ENCODE measurements around the gene SYN1.

The SYN1 gene

DNA sequence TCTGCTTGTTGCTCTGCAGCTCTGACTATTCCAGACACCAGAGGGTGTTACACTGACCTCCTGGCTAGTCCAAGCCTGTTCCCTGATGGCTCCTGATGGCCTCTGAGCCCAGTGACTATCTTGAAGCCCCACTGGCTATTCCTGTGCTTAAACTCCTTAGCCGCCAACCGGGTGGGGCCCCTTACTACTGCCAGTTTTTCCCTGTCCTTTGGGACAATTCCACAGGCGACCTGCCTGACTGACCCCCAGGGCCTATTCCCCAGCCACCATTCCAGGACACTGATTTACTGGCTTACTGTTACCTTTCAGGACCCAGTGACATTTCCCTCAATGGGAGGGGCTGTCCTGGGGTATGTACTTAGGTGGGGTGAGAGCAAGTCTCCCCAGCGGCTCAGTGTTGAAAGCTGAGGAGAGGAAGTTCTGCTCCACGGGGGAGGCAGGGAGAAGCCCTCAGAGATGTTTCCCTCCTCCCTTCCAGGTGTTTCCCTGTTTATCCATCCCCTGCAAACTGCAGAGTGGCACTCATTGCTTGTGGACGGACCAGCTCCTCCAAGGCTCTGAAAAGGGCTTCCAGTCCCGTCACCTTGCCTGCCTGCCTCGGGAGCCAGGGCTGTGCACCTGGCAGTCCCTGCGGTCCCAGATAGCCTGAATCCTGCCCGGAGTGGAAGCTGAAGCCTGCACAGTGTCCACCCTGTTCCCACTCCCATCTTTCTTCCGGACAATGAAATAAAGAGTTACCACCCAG, 33.4 kb downstream of the SYN1 start:
- no peak for DNase-seq (ENCODE audit: low read depth)
- no peak for TF ChIP-seq MYC (IDR thresholded peaks at IDR 0.05; ENCODE audit: low read depth, low read length)
- TF ChIP-seq, protein P1, sequence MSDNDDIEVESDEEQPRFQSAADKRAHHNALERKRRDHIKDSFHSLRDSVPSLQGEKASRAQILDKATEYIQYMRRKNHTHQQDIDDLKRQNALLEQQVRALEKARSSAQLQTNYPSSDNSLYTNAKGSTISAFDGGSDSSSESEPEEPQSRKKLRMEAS (IDR thresholded peaks at IDR 0.05; ENCODE audit: low read depth, low read length) = no peak
- no peak for TF ChIP-seq POLR2A (IDR thresholded peaks at IDR 0.05; ENCODE audit: extremely low read depth, insufficient read length)
- TF ChIP-seq, protein P2, sequence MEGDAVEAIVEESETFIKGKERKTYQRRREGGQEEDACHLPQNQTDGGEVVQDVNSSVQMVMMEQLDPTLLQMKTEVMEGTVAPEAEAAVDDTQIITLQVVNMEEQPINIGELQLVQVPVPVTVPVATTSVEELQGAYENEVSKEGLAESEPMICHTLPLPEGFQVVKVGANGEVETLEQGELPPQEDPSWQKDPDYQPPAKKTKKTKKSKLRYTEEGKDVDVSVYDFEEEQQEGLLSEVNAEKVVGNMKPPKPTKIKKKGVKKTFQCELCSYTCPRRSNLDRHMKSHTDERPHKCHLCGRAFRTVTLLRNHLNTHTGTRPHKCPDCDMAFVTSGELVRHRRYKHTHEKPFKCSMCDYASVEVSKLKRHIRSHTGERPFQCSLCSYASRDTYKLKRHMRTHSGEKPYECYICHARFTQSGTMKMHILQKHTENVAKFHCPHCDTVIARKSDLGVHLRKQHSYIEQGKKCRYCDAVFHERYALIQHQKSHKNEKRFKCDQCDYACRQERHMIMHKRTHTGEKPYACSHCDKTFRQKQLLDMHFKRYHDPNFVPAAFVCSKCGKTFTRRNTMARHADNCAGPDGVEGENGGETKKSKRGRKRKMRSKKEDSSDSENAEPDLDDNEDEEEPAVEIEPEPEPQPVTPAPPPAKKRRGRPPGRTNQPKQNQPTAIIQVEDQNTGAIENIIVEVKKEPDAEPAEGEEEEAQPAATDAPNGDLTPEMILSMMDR (IDR thresholded peaks at IDR 0.05; ENCODE audit: low read depth, low read length) = no peak
- no peak overlapping the region for H3K4me3 ChIP-seq (ENCODE audit: low read depth, low read length)

DNA sequence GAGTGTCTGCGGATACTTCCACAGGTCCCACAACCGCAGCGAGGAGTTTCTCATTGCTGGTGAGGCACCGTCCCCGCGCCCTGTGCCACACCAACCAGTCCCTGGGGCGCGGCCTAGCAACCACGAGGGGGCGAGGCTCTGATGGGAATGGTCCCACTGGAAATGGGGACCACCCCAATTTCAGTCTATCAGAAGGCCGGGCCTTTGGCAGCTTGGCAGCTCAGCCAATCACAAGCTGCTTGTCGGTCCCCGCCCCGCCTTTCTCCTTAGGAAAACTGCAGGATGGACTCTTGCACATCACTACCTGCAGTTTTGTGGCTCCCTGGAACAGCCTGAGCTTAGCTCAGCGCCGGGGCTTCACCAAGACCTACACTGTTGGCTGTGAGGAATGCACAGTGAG, 34.4 kb downstream of the SYN1 start:
- TF ChIP-seq, protein P2 (IDR thresholded peaks at IDR 0.05; ENCODE audit: low read depth, low read length) = no peak
- no peak for TF ChIP-seq POLR2A (IDR thresholded peaks at IDR 0.05; ENCODE audit: extremely low read depth, insufficient read length)
- no peak for TF ChIP-seq MYC (IDR thresholded peaks at IDR 0.05; ENCODE audit: low read depth, low read length)
- TF ChIP-seq, protein P1 (IDR thresholded peaks at IDR 0.05; ENCODE audit: low read depth, low read length) = no peak
- no peak for DNase-seq (ENCODE audit: low read depth)
- no peak overlapping the region for H3K4me3 ChIP-seq (ENCODE audit: low read depth, low read length)

DNA sequence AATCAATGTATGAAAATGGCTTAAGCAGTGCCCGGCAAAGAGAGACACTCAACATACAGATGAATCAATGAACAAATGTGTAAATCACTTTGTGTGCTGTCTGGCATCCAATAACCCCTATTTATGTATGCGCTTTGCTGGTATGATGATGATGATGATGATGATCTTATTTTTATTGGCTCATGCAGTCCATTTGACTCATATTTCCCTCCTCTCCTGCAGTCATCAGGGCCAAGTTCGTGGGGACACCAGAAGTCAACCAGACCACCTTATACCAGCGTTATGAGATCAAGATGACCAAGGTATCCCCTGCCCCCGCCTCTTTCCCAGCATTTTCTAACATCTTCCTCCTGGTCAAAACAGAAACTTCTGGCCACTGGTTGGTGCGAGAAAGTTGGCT, 34.9 kb downstream of the SYN1 start:
- no peak for TF ChIP-seq POLR2A (IDR thresholded peaks at IDR 0.05; ENCODE audit: extremely low read depth, insufficient read length)
- TF ChIP-seq, protein P2 (IDR thresholded peaks at IDR 0.05; ENCODE audit: low read depth, low read length) = no peak
- no peak for TF ChIP-seq MYC (IDR thresholded peaks at IDR 0.05; ENCODE audit: low read depth, low read length)
- no peak overlapping the region for H3K4me3 ChIP-seq (ENCODE audit: low read depth, low read length)
- no peak for DNase-seq (ENCODE audit: low read depth)

DNA sequence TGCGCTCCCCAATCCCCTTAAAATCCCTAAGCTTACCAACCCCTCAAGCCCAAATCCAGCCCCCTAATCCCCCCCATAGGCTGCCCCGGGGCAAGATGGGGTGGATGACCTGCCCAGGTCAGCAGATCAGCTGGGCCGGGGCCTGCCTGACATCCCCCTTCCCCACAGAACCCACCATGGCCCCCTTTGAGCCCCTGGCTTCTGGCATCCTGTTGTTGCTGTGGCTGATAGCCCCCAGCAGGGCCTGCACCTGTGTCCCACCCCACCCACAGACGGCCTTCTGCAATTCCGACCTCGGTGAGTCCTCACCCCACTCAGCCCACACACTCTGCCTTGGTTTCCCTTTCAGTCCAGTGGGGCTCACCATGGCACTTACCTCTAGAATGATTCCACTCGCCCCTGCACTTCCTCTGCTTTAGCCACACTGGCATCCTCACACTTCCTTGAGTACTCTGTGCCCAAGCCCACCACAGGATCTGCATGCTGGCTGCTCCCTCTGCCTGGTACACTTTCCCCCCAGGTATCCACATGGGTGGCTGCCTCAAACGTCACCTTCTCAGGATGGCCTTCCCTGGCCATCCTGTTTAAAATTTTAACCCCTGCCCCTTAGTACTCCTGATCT, 36.3 kb downstream of the SYN1 start:
- H3K4me3 ChIP-seq (ENCODE audit: low read depth, low read length) = peak overlapping the region; percentile 68
- DNase-seq (ENCODE audit: low read depth) = no peak

DNA sequence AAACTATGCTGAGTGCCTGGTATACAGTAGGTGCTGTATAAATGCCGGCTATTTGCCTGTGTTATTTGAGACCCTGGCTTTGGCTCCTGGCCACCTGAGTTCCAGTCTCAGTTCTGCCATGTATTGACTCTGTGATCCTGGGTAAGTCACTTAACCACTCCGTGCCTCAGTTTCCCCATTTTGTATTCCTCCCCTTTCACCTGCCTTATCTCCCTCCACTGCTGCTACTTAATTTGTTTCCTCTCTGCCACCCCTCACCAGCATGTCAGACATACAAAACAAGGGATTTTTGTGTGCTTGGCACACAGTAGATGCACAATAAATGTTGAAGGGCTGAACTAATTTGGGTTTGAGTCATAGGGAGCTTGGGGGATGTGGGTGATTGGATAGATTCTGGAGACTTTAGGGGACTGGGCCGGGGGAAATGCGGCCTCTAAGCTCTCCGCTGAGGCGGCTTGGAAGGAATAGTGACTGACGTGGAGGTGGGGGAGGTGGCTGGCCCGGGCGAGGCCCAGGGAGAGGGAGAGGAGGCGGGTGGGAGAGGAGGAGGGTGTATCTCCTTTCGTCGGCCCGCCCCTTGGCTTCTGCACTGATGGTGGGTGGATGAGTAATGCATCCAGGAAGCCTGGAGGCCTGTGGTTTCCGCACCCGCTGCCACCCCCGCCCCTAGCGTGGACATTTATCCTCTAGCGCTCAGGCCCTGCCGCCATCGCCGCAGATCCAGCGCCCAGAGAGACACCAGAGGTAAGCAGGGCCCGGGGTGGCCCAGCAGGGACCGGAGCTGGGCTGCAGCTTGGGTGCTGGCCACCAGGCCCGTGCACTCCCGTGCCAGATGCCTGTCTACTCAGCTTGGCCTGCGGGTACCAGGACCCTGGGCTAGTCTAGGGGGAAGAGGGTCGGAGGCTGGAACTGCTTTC, 37.7 kb downstream of the SYN1 start, which contains the start of gene TIMP1:
TSS of gene TIMP1 (plus strand) at position 706 of the 917 bp plus-strand sequence. CDS start 980 bp downstream, outside the sequence.
- peak within 1 kb of the TSS; percentile 68 for H3K4me3 ChIP-seq (ENCODE audit: low read depth, low read length)
- peak; percentile 97 for DNase-seq (ENCODE audit: low read depth)
- peak; percentile 48 for TF ChIP-seq POLR2A (IDR thresholded peaks at IDR 0.05; ENCODE audit: extremely low read depth, insufficient read length)
- TF ChIP-seq, protein P1 (IDR thresholded peaks at IDR 0.05; ENCODE audit: low read depth, low read length) = no peak
- TF ChIP-seq, protein P2 (IDR thresholded peaks at IDR 0.05; ENCODE audit: low read depth, low read length) = no peak
- peak; percentile 21; the same call in 1 of the 2 replicates for TF ChIP-seq MYC (IDR thresholded peaks at IDR 0.05; ENCODE audit: low read depth, low read length)

More for the DNA sequence above, 36.3 kb downstream of the SYN1 start:
- TF ChIP-seq POLR2A (IDR thresholded peaks at IDR 0.05; ENCODE audit: extremely low read depth, insufficient read length) = no peak
- TF ChIP-seq, protein P2 (IDR thresholded peaks at IDR 0.05; ENCODE audit: low read depth, low read length) = no peak
- TF ChIP-seq, protein P1 (IDR thresholded peaks at IDR 0.05; ENCODE audit: low read depth, low read length) = no peak
- TF ChIP-seq MYC (IDR thresholded peaks at IDR 0.05; ENCODE audit: low read depth, low read length) = no peak

Data from NB4 (cell line).